ENCODE measurements around the gene NRG3. TPM values are rescaled to one million over a fixed set of nuclear protein-coding genes. Genes with fewer than 3 reads are reported as not detected.

Gene NRG3
- total and polyA plus RNA-seq, 12 donors, result 0.03 to 0.73 (median 0.13) TPM; not detected in 5

DNA sequence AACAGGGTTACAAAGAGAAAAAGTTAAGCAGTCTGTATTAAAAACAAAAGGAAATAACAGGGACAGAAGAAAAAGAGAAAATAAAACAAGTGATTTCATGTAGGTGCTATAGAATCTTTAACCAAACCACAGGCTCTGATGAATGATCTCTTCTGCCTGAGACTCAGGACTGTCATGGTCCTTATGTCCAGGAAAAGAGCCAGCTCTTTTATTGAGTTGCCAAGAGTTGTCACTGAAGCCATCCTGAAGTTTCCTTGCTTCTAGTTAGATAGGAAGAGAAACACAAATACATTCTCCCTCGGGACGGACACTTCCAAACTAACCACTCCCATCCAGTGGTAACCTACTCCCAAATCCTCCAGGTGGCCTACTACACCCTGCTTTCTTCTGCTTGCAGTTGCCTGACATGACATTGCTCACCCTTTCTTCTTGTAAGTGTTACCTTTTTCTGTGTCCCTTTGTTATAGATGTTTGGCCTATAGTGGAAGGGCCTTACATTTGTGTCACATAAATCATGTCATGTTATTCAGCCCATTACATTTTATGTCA, 346.7 kb downstream of the NRG3 start:
- DNase-seq (no peak), ATAC-seq (no peak)
- TF ChIP-seq, protein P1, sequence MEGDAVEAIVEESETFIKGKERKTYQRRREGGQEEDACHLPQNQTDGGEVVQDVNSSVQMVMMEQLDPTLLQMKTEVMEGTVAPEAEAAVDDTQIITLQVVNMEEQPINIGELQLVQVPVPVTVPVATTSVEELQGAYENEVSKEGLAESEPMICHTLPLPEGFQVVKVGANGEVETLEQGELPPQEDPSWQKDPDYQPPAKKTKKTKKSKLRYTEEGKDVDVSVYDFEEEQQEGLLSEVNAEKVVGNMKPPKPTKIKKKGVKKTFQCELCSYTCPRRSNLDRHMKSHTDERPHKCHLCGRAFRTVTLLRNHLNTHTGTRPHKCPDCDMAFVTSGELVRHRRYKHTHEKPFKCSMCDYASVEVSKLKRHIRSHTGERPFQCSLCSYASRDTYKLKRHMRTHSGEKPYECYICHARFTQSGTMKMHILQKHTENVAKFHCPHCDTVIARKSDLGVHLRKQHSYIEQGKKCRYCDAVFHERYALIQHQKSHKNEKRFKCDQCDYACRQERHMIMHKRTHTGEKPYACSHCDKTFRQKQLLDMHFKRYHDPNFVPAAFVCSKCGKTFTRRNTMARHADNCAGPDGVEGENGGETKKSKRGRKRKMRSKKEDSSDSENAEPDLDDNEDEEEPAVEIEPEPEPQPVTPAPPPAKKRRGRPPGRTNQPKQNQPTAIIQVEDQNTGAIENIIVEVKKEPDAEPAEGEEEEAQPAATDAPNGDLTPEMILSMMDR (IDR thresholded peaks at IDR 0.05), result peak in 1 of 9 donors; percentile 20
- WGBS, 2 donors, result 26 to 30% methylated on average over 2 of the region's 2 CpGs
- intact Hi-C loops (cut with DNase I), result loop anchor here in 1 of 10 donors (5.0 kb wide), 1 partner anchor 151 kb away; no protein-coding TSS in a partner anchor
- no peaks in the 10 kb centered on the region for H3K4me1 ChIP-seq
- H3K27me3 ChIP-seq, result no peaks in the 10 kb centered on the region
- H3K27ac ChIP-seq, result no peak overlapping the region
- H3K9me3 ChIP-seq, result no peaks in the 10 kb centered on the region
- H3K4me3 ChIP-seq, result no peak overlapping the region
- H3K36me3 ChIP-seq, result no peaks in the 10 kb centered on the region

DNA sequence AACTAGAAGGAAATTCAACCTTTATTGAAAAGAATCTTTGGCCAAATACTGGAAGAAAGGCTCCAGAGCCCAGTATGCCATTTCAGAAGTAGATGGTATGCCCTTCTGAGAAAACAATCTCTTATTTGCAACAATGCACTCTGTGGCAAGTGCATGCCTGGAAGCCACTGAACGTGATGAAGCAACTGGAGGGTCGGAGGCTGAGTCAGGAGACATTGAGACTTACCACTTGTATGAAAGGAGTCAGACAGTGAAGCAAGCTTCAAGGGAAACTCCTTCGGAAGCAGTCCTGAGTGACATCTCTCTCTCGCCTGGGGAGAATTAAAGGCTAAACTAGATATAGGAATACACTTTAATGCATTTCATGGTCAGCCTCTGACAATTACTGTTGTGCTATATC, 353.7 kb downstream of the NRG3 start:
- no peak overlapping the region for H3K27ac ChIP-seq
- no peak overlapping the region for H3K4me3 ChIP-seq
- H3K4me1 ChIP-seq, result no peaks in the 10 kb centered on the region
- H3K36me3 ChIP-seq, result no peaks in the 10 kb centered on the region
- no peak for DNase-seq
- TF ChIP-seq, protein P1 (IDR thresholded peaks at IDR 0.05), result no peak
- no peaks in the 10 kb centered on the region for H3K27me3 ChIP-seq
- no peak for ATAC-seq
- H3K9me3 ChIP-seq, result peaks cover 0 to 10% (median 0%) of the 10 kb centered on the region in 11 donors
- intact Hi-C loops (cut with DNase I), result no loop called here
- WGBS, 2 donors, result 87 to 88% methylated on average over 4 of the region's 4 CpGs

DNA sequence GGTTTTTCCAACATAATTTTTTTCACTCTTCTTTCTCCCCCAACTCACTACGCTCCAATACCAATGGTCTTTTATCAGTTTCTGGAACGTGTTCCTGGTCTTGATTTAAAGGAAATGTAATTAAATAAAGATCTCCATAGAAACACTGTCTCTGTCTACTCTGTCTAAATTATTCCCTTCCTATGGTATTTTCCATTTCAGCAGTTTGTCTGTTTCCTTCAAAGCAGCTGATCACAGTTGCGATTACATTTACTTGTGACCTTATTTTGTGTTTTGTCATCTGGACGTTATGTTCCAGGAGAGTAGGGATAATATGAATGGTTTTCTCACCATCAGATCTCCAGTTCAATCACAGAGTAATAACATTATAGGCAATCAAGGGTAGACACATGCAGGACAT, 359.2 kb downstream of the NRG3 start:
- Histone ChIP-seq H3K4me1 (no peaks in the 10 kb centered on the region), H3K36me3 (no peaks in the 10 kb centered on the region), H3K9me3 (peaks cover 0 to 10% (median 0%) of the 10 kb centered on the region in 11 donors), H3K27me3 (no peaks in the 10 kb centered on the region), H3K4me3 (no peak overlapping the region), H3K27ac (no peak overlapping the region)
- 67 to 73% methylated on average over 4 of the region's 4 CpGs for WGBS, 2 donors
- DNase-seq, result no peak
- ATAC-seq, result no peak
- TF ChIP-seq, protein P1 (IDR thresholded peaks at IDR 0.05), result no peak
- intact Hi-C loops (cut with DNase I), result no loop called here

DNA sequence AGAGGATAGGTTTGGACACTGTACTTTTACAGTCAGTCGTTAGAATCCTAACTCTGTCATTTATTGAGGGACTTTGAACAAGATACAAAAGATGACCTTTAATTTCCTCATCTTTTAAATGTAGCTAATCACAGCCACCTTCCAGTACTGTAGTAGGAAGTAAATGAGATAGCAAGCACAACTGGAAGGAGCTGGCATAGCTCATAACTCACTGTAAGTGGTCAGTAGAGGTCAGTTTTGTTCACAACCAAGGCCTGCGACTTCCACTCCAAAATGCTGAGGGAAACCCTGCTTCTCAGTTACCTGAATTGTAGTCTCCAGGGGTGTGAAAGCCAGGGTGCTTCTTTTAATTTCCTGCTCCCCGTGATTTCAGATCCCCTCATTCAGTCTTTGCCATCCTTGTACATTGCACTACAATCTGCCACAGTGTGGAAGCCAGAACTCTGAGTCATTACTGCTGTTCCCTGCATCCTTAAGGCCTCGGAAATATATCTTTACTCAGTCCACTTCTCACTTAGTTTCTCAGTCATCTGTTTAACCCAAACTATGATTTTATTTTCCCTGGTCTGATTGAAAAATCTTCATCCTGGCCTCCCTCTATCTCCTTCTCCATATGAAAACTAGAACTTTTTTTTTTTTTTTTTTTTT, 361.2 kb downstream of the NRG3 start:
- no peak for ATAC-seq
- no peak overlapping the region for H3K27ac ChIP-seq
- no peaks in the 10 kb centered on the region for H3K36me3 ChIP-seq
- no peaks in the 10 kb centered on the region for H3K4me1 ChIP-seq
- WGBS, 2 donors, result 59 to 65% methylated on average over 4 of the region's 4 CpGs
- DNase-seq, result no peak
- intact Hi-C loops (cut with DNase I), result no loop called here
- peaks cover 0 to 6% (median 0%) of the 10 kb centered on the region in 11 donors for H3K9me3 ChIP-seq
- H3K4me3 ChIP-seq, result no peak overlapping the region
- no peaks in the 10 kb centered on the region for H3K27me3 ChIP-seq
- TF ChIP-seq, protein P1 (IDR thresholded peaks at IDR 0.05), result no peak

Measured in heart right ventricle (tissue), 16 donors.